ENCODE data around the gene SMU1.
"Not testable (repeated sequence)": the region's sequence is repeated elsewhere in the genome, so short reads cannot be mapped to it uniquely, and the experiment has no call there.

SMU1 gene

GRCh38 chr9:33105504-33105903 is 29.0 kb upstream of the SMU1 start:
- no peak for DNase-seq (ENCODE audit: low read depth)

- DNase-seq (ENCODE audit: low read depth): no peak
These were observed 27.9 kb upstream of the SMU1 start for GRCh38 chr9:33104401-33104800.

GRCh38 chr9:33103501-33104281 is 27.2 kb upstream of the SMU1 start:
- DNase-seq (ENCODE audit: low read depth): no peak

GRCh38 chr9:33102551-33103210 is 26.2 kb upstream of the SMU1 start:
- DNase-seq (ENCODE audit: low read depth): no peak

- peak; percentile 68 for DNase-seq (ENCODE audit: low read depth)
These were observed 24.9 kb upstream of the SMU1 start for GRCh38 chr9:33101104-33101951.

GRCh38 chr9:33099754-33100153 is 23.3 kb upstream of the SMU1 start:
- no peak for DNase-seq (ENCODE audit: low read depth)

GRCh38 chr9:33097192-33097591 is 20.7 kb upstream of the SMU1 start:
- no peak for DNase-seq (ENCODE audit: low read depth)

GRCh38 chr9:33092634-33093033 is 16.2 kb upstream of the SMU1 start:
- DNase-seq (ENCODE audit: low read depth): peak; percentile 43

- not testable (repeated sequence) for DNase-seq (ENCODE audit: low read depth)
These were observed 9.2 kb upstream of the SMU1 start for GRCh38 chr9:33085672-33086071.

GRCh38 chr9:33082538-33083326 is 6.3 kb upstream of the SMU1 start:
- DNase-seq (ENCODE audit: low read depth): no peak

GRCh38 chr9:33082128-33082527 is 5.7 kb upstream of the SMU1 start:
- DNase-seq (ENCODE audit: low read depth): no peak

- peak; percentile 88 for DNase-seq (ENCODE audit: low read depth)
These were observed 4.8 kb upstream of the SMU1 start for GRCh38 chr9:33081128-33081851.

- no peak for DNase-seq (ENCODE audit: low read depth)
These were observed 4.1 kb upstream of the SMU1 start for GRCh38 chr9:33080534-33080933.

GRCh38 chr9:33068991-33069390 is 7.5 kb downstream of the SMU1 start:
- no peak for DNase-seq (ENCODE audit: low read depth)

GRCh38 chr9:33065157-33066076 is 11.1 kb downstream of the SMU1 start:
- no peak for DNase-seq (ENCODE audit: low read depth)

- no peak for DNase-seq (ENCODE audit: low read depth)
These were observed 25.3 kb downstream of the SMU1 start for GRCh38 chr9:33051144-33051543.

GRCh38 chr9:33049680-33050361 is 26.7 kb downstream of the SMU1 start:
- DNase-seq (ENCODE audit: low read depth): no peak

GRCh38 chr9:33048054-33048465 is 28.4 kb downstream of the SMU1 start:
- DNase-seq (ENCODE audit: low read depth): no peak

- DNase-seq (ENCODE audit: low read depth): no peak
These were observed 30.4 kb downstream of the SMU1 start for GRCh38 chr9:33046061-33046460.

Measured in ELR (cell line).